K562 (cell line): ENCODE results near the gene SIGLEC1. TPM values are rescaled to one million over a fixed set of nuclear protein-coding genes. Genes with fewer than 3 reads are reported as not detected.

Experiments used
- ATAC-seq: fragments of 200-7000 bp; cut with Tn5 transposase; 3 replicates; pipeline ENCODE4 v1.9.1; 2020; ENCODE audit warnings: moderate library complexity
- BruUV-seq: library from RNA; stranded (reverse); fragments of 400-500 nt; replicated peaks from 2 replicates; lab custom pipeline; 2021; lab: Mats Ljungman, UMichigan
- CTCF ChIA-PET: fragments of 300-600 bp; formaldehyde crosslinking; extraction: SDS; loops from one replicate; lab custom pipeline; 2021; ENCODE audit warnings: low intra/inter-chr PET ratio; lab: Yijun Ruan, JAX
- POLR2A ChIA-PET: fragments of 300-600, 350-650 bp; sonication (Branson Sonifier 250); formaldehyde crosslinking; extraction: SDS; loops from one replicate; lab custom pipeline; 2021; ENCODE audit warnings: antibody characterized with exemption, inconsistent platforms; lab: Yijun Ruan, JAX
- DNase-seq, 4 experiments: peaks; one replicate each; pipeline versions ENCODE4 v3.0.0 to v3.0.0-alpha.2; 2011 to 2018; ENCODE audit warnings: low spot score in 3 of 4, mixed read lengths in 3 of 4; ENCODE audit errors: extremely low read depth in 1 of 4
- FAIRE-seq: peaks from 2 replicates; lab custom pipeline; 2011; peaks lifted over from hg19 to GRCh38; lab: Jason Lieb, UNC
- H2AFZ ChIP-seq: 2 replicates; pipeline ENCODE4 v1.6.0; 2011; ENCODE audit warnings: low read depth, low read length, control low read depth, inconsistent platforms
- H3K27ac ChIP-seq: fragments of 200-600 bp; 3 replicates; pipeline ENCODE4 v1.8.0; 2011; ENCODE audit warnings: low read depth, mild to moderate bottlenecking, control low read depth, inconsistent platforms, low read length, moderate library complexity, mixed read lengths; ENCODE audit errors: extremely low read depth
- H3K27me3 ChIP-seq, 2 experiments: fragments of 300-600 bp in 1 of 2; 2 replicates in 1 of 2; 3 replicates in 1 of 2; pipeline versions ENCODE4 v1.6.0 to v1.8.0; 2011; ENCODE audit warnings: inconsistent platforms in 2 of 2, low read length in 2 of 2, mild to moderate bottlenecking in 1 of 2, mixed read lengths in 1 of 2, moderate library complexity in 1 of 2; ENCODE audit not compliant: control insufficient read depth in 2 of 2, insufficient read depth in 2 of 2
- H3K36me3 ChIP-seq: fragments of 300-600 bp; 3 replicates; pipeline ENCODE4 v1.8.0; 2011; ENCODE audit warnings: mild to moderate bottlenecking, low read length, inconsistent platforms; ENCODE audit not compliant: control insufficient read depth, insufficient read depth
- H3K4me1 ChIP-seq, 2 experiments: fragments of 200-600 bp in 1 of 2; replicated peaks in 1 of 2; 2 replicates in 1 of 2; 3 replicates in 1 of 2; pipeline versions ENCODE4 v1.5.1 to v1.8.0; 2011; ENCODE audit warnings: inconsistent platforms in 2 of 2, low read length in 2 of 2, mild to moderate bottlenecking in 1 of 2, mixed read lengths in 1 of 2, moderate library complexity in 1 of 2; ENCODE audit not compliant: control insufficient read depth in 2 of 2, insufficient read depth in 2 of 2
- H3K4me2 ChIP-seq: 2 replicates; pipeline ENCODE4 v1.6.1; 2011; ENCODE audit warnings: low read length, control low read depth, inconsistent platforms, mixed read lengths; ENCODE audit not compliant: insufficient read depth
- H3K4me3 ChIP-seq: fragments of 200-600 bp; sonication (generic), shearing (Covaris generic); 2 replicates; pipeline ENCODE4 v1.5.1; 2016; ENCODE audit warnings: control low read depth, inconsistent platforms
- H3K79me2 ChIP-seq: fragments of 200-600 bp; 3 replicates; pipeline ENCODE4 v1.8.0; 2011; ENCODE audit warnings: low read length, inconsistent platforms; ENCODE audit not compliant: control insufficient read depth, insufficient read depth
- H3K9ac ChIP-seq, 2 experiments: 2 replicates each; pipeline versions ENCODE4 v1.6.0 to v1.6.1; 2011; ENCODE audit warnings: low read depth in 2 of 2, low read length in 2 of 2, control low read depth in 1 of 2, inconsistent platforms in 1 of 2, mild to moderate bottlenecking in 1 of 2, mixed read lengths in 1 of 2; ENCODE audit not compliant: insufficient read depth in 1 of 2
- H3K9me1 ChIP-seq: one replicate; pipeline ENCODE4 v1.6.0; 2011; ENCODE audit warnings: inconsistent platforms, mild to moderate bottlenecking, low read length, moderate library complexity; ENCODE audit not compliant: control insufficient read depth, insufficient read depth
- H3K9me3 ChIP-seq: replicated peaks from 2 replicates; pipeline ENCODE4 v1.5.1; 2011; ENCODE audit warnings: low read depth, low read length, inconsistent platforms; ENCODE audit not compliant: control insufficient read depth, insufficient read depth
- H4K20me1 ChIP-seq: replicated peaks from 2 replicates; pipeline ENCODE4 v1.6.1; 2011; ENCODE audit warnings: low read length, inconsistent platforms, mixed read lengths; ENCODE audit not compliant: control insufficient read depth, insufficient read depth
- BACH1 ChIP-seq: fragments of 200-800 bp; sonication (Bioruptor generic); IDR thresholded peaks from 2 replicates; pipeline ENCODE4 v1.6.1; 2016; ENCODE audit warnings: missing genetic modification characterization, missing compliant biosample characterization
- BHLHE40 ChIP-seq: IDR thresholded peaks from 2 replicates; pipeline ENCODE4 v1.6.1; 2011; ENCODE audit warnings: low read length, improper control_type of control experiment
- EP400 ChIP-seq: fragments of 450-650 bp; IDR thresholded peaks from 2 replicates; pipeline ENCODE4 v1.6.1; 2017; ENCODE audit warnings: antibody characterized with exemption, mild to moderate bottlenecking, moderate library complexity
- ETV6 ChIP-seq, 3 experiments: fragments of 150-350 bp in 1 of 3; sonication (generic) in 1 of 3; formaldehyde crosslinking in 1 of 3; IDR thresholded peaks; 2 replicates each; pipeline versions ENCODE4 v1.6.1 to v1.8.0; 2014 to 2022; ENCODE audit warnings: borderline replicate concordance in 2 of 3, low read depth in 2 of 3, antibody characterized with exemption in 1 of 3, low read length in 1 of 3, mild to moderate bottlenecking in 1 of 3, missing genetic modification reagents in 1 of 3
- HES1 ChIP-seq: fragments of 450-650 bp; IDR thresholded peaks from 2 replicates; pipeline ENCODE4 v1.6.1; 2016; ENCODE audit warnings: low read depth, mild to moderate bottlenecking, moderate library complexity
- HLTF ChIP-seq: fragments of 450-650 bp; IDR thresholded peaks from 2 replicates; pipeline ENCODE4 v1.6.1; 2016
- MEF2A ChIP-seq: IDR thresholded peaks from 2 replicates; pipeline ENCODE4 v1.6.1; 2011; ENCODE audit warnings: low read depth, mild to moderate bottlenecking, low read length, moderate library complexity; ENCODE audit not compliant: control insufficient read depth
- POLR2G ChIP-seq: fragments of 200-400 bp; formaldehyde crosslinking; IDR thresholded peaks from 2 replicates; pipeline ENCODE4 v1.6.1; 2017; ENCODE audit warnings: low read depth, mild to moderate bottlenecking, antibody characterized with exemption, low read length, moderate library complexity
- TBL1XR1 ChIP-seq, 2 experiments: IDR thresholded peaks; 2 replicates each; pipeline ENCODE4 v1.6.1; 2012; ENCODE audit warnings: improper control_type of control experiment in 2 of 2, low read length in 2 of 2, mild to moderate bottlenecking in 1 of 2
- ZNF398 ChIP-seq: fragments of 250-450 bp; sonication (Bioruptor Pico); IDR thresholded peaks from 2 replicates; pipeline ENCODE4 v1.8.0; 2021; ENCODE audit warnings: moderate library complexity, mild to moderate bottlenecking, inconsistent platforms
- ZNF518B ChIP-seq: fragments of 250-450 bp; sonication (Bioruptor Pico); IDR thresholded peaks from 2 replicates; pipeline ENCODE4 v1.5.0; 2021; ENCODE audit warnings: mild to moderate bottlenecking, moderate library complexity
- WGBS: fragments of 100-300 bp; shearing (Covaris generic); methylation state at CpG from one replicate; pipeline ENCODE4 v1.1.6; 2016; ENCODE audit warnings: low coverage, mixed read lengths; ENCODE audit not compliant: insufficient coverage; ENCODE audit errors: missing lambda C conversion rate; 5-methylcytosine and 5-hydroxymethylcytosine counted together
- in situ Hi-C: fragments of 300-500 bp; cut with MboI; formaldehyde crosslinking; loops from 4 replicates; pipeline ENCODE4 v1.15.0; 2018; ENCODE audit warnings: inconsistent platforms, mixed read lengths
- intact Hi-C: fragments of 100-400 bp; cut with micrococcal nuclease; formaldehyde crosslinking; loops from 2 replicates; pipeline ENCODE4 v1.14.2; 2022
- polyA plus RNA-seq, 8 experiments: library from polyadenylated mRNA; depleted of rRNA in 4 of 8; stranded (reverse) in 5 of 8; unstranded in 3 of 8; fragments of >200 nt; fragmentation: Nextera tagmentation in 2 of 8; fragmentation: Illumina TruSeq in 1 of 8; extraction: Ambion mirVana in 2 of 8; extraction: Trizol in 1 of 8; gene quantifications; 2 replicates each; pipeline versions ENCODE4 v1.2.1 to v1.2.3, GENCODE V29; 2011 to 2014; ENCODE audit warnings: inconsistent platforms in 1 of 8, missing spikeins in 1 of 8
- total RNA-seq, 7 experiments: library from RNA; depleted of rRNA in 6 of 7; stranded (reverse); fragments of >200 nt in 6 of 7; fragmentation: Illumina TruSeq in 2 of 7; extraction: Trizol in 2 of 7; gene quantifications; 2 replicates each; pipeline versions ENCODE4 v1.2.1 to v1.2.3, GENCODE V29; 2011 to 2021; ENCODE audit warnings: low replicate concordance in 1 of 7

Gene SIGLEC1
- total and polyA plus RNA-seq, 9 of the 15 experiments (the other 6 are each of a cell fraction or from before 2014, with no cell fraction given): 0.05 to 0.07 TPM; not detected in 7

- TF ChIP-seq ETV6 (IDR thresholded peaks at IDR 0.05; ENCODE audit: borderline replicate concordance in 1 of 2, low read depth in 2 of 2, low read length in 1 of 2) (no peak), ETV6 (CRISPR knock-in tag; IDR thresholded peaks at IDR 0.05; ENCODE audit: borderline replicate concordance) (no peak)
Observed at GRCh38 chr20:3759316-3759823, 47.0 kb upstream of the SIGLEC1 start (continued).

- Histone ChIP-seq H3K27me3 (no peaks in the 10 kb centered on the region), H4K20me1 (no peaks in the 10 kb centered on the region), H3K36me3 (peaks cover 55% of the 10 kb centered on the region; the same call in 2 of the 3 replicates), H3K4me3 (no peak overlapping the region), H3K79me2 (peaks cover under 1% of the 10 kb centered on the region; the same call in 2 of the 3 replicates), H3K4me2 (no peak overlapping the region), H3K4me1 (peaks cover 0 to 10% of the 10 kb centered on the region in 2 experiments; a peak in 2 of 5 replicates), H2AFZ (no peak overlapping the region), H3K9me3 (no peaks in the 10 kb centered on the region), H3K9me1 (no peaks in the 10 kb centered on the region), H3K27ac (no peak overlapping the region), H3K9ac (no peak overlapping the region)
- no peak for FAIRE-seq
- ChIA-PET POLR2A (no interaction called here), CTCF (no interaction called here)
- intact Hi-C loops (no loop called here), in situ Hi-C loops (no loop called here)
- WGBS: 95% methylated on average over 6 of the region's 11 CpGs
- no TSS peak for BruUV-seq
- ATAC-seq: no peak
- DNase-seq: no peak
- TF ChIP-seq EP400 (no peak), TBL1XR1 (IDR thresholded peaks at IDR 0.05; ENCODE audit: low read length in 2 of 2) (no peak), BACH1 (tag) (no peak), ZNF518B (no peak), HLTF (no peak), HES1 (no peak), ZNF398 (no peak), POLR2G (no peak), BHLHE40 (no peak), MEF2A (no peak)
Observed at GRCh38 chr20:3758566-3758965, 46.2 kb upstream of the SIGLEC1 start.
